SHP77 treated with DMSO at 0.1 percent for 48 hours (cell line): ENCODE measurements around the gene FADS3.

ENCODE experiments used
- DNase-seq: peaks from one replicate; lab custom pipeline; 2025; lab: John Stamatoyannopoulos, UW

The FADS3 gene

GRCh38 chr11:61913699-61914395, 22.5 kb upstream of the FADS3 start:
- DNase-seq, result no peak

GRCh38 chr11:61912991-61913698, 21.8 kb upstream of the FADS3 start:
- no peak for DNase-seq

GRCh38 chr11:61912530-61912898, 21.2 kb upstream of the FADS3 start:
- DNase-seq, result no peak

GRCh38 chr11:61911701-61912529, 20.6 kb upstream of the FADS3 start:
- no peak for DNase-seq

GRCh38 chr11:61911128-61911700, 19.9 kb upstream of the FADS3 start:
- DNase-seq, result no peak

GRCh38 chr11:61910187-61911127, 19.1 kb upstream of the FADS3 start:
- DNase-seq, result no peak

- no peak for DNase-seq
Measured at GRCh38 chr11:61908730-61909316, 17.5 kb upstream of the FADS3 start.

- no peak for DNase-seq
Measured at GRCh38 chr11:61907871-61908729, 16.8 kb upstream of the FADS3 start.

GRCh38 chr11:61907282-61907681, 15.9 kb upstream of the FADS3 start:
- no peak for DNase-seq

GRCh38 chr11:61906522-61906909, 15.2 kb upstream of the FADS3 start:
- DNase-seq, result no peak

GRCh38 chr11:61905801-61906521, 14.6 kb upstream of the FADS3 start:
- DNase-seq, result no peak

GRCh38 chr11:61905067-61905696, 13.8 kb upstream of the FADS3 start:
- no peak for DNase-seq

GRCh38 chr11:61904539-61905048, 13.2 kb upstream of the FADS3 start:
- no peak for DNase-seq

GRCh38 chr11:61903845-61904244, 12.5 kb upstream of the FADS3 start:
- no peak for DNase-seq

GRCh38 chr11:61902313-61902712, 11.0 kb upstream of the FADS3 start:
- DNase-seq, result no peak

- DNase-seq, result no peak
Measured at GRCh38 chr11:61901397-61901796, 10.1 kb upstream of the FADS3 start.

- DNase-seq, result no peak
Measured at GRCh38 chr11:61900251-61900650, 8.9 kb upstream of the FADS3 start.

- DNase-seq, result no peak
Measured at GRCh38 chr11:61899146-61899841, 7.9 kb upstream of the FADS3 start.
